Activated CD8-positive, alpha-beta memory T cell treated with anti-CD3 and anti-CD28 coated beads for 24 hours (primary cell): ENCODE data around the gene BDNF.

Source experiments
- DNase-seq: peaks from one replicate; pipeline ENCODE4 v3.0.0-alpha.2; 2020

The BDNF gene

DNA sequence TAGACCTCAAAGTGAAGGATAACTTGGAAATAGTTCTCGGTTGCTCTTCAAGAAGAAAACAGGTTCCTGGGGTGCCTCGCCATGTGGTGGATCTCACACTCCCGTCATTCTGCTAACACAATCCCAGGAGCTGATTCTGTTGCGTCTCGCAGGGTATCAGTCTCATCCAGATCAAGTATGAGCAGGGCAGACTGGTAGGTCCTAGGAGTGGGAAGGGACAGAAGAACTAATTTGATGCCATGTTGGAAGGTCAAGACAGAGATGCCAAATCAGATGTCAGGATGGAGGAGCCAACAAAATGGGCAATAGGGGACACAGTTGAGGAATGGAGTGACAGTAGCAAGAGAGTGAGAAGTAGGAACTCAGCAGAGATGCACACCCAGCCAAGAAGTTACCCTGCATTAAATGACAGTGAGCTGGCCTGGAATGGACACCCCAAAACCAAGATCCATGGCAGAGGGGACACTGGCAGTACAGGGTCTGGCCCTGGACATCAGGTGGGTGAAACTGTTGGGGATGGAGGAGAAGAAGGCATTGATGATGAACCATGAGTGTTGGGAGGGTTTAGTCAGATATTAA is 76.2 kb downstream of the BDNF start:
- DNase-seq: no peak

DNA sequence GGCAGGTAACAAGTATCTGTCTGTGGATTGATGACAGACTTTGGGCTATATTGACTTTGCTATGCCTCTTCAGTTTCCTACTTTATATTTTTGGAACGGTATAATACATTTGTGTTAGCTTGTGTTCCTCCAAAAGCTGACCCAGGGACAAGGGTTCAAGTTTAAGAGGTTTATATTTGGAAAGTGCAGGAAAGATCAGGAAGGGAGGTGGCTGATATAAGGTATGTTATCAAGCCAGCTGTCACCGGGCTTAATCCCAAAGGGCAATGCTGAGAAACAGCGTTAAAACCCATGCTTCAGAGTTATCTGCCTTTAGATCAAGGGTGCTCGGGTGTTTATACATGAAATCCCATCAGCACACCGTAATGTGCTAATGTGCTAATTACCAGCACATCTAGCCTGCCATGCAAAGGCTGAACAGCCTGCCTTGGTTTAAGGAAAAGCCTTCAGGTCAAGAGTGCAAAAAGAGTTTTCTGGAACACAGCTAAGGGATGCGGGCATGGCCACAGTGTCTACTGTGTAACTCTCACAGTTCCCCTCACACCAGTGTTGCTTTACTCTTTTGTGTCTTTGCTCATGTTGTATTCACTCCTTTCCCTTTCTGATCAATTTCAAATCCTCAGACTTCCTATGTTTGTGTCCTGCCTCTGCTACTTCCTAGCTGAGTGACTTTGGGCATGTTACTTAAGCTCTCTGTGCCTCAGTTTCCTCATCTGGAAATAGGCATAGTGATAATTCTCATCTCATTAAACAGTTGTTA is 77.5 kb downstream of the BDNF start:
- DNase-seq: no peak

GRCh38 chr11:27621405-27622161 is 78.7 kb downstream of the BDNF start:
- DNase-seq: no peak

- no peak for DNase-seq
Measured at GRCh38 chr11:27619763-27620335, 80.4 kb downstream of the BDNF start.

GRCh38 chr11:27619039-27619574 is 81.1 kb downstream of the BDNF start:
- DNase-seq: no peak

DNA sequence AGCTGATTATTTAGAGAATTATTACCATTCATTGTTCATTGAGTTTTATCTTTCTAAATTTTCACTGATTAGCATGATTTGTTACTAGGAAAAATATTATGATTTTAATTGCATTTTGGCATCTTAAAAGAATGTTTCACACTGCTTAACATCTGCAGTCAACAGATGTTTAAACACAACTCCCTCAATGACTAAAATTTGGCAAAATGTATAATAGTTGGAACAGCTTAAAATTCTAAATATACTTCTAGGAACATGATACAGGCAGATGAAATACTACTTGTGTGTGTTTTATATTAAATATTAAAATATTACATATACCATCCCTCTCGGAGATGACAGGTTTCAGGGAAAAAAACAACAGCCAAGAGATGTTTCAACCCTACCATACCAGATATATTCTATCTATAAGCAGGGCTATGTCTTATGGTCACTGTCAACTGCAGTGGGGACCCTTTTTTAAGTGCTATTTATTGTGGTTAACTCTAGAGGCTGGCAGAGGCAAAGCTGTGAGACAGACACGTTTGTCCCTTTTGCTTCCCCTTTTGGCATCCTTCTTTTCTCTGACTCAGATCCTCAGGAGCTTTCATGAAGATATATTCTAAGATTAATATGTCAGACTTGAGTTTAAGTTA is 81.9 kb downstream of the BDNF start:
- DNase-seq: no peak

GRCh38 chr11:27616711-27617110 is 83.5 kb downstream of the BDNF start:
- no peak for DNase-seq

- no peak for DNase-seq
Measured at GRCh38 chr11:27615833-27616232, 84.4 kb downstream of the BDNF start.

- no peak for DNase-seq
Measured at GRCh38 chr11:27614092-27614491, 86.2 kb downstream of the BDNF start.

- DNase-seq: no peak
Measured at GRCh38 chr11:27612932-27613880, 87.0 kb downstream of the BDNF start.

GRCh38 chr11:27611947-27612455 is 88.3 kb downstream of the BDNF start:
- DNase-seq: no peak

- no peak for DNase-seq
Measured at GRCh38 chr11:27611390-27611789, 88.9 kb downstream of the BDNF start.

DNA sequence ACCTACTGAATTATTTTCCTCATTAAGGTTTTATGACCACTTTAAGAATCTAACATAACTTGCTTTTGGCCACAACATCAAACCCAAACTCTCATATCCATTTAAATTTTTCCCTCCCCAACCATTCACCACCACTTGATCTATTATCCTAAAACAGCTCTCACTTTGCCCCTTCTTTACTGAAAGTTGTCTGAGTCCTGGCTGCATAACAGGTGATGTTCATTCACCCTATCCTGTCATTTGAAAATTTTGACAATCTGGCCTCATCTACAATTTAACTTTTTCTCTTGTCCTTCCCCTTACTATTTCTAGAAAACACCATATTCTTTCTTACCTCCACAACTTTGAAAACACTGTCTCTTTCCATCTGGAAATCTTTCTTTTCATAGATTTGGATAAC is 89.3 kb downstream of the BDNF start:
- no peak for DNase-seq

DNA sequence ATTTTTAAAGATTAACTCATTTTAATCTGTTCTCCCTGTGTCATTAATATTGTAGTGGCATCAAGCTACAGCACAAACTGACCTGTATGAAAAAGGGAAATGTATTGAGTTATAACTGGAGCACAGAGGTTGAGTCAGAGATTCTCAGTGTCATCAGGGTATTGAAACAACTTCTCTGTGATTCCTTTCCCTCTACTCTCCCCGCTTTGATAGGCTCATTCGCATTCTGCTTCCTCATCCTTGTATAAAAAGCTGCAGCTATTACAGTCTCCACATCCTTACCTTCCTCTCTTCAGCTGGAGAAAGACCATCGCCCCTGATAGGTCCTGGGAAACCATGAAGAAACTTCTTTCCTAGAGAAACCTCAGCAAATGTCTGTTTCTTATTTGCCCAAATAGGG is 90.0 kb downstream of the BDNF start:
- no peak for DNase-seq

DNA sequence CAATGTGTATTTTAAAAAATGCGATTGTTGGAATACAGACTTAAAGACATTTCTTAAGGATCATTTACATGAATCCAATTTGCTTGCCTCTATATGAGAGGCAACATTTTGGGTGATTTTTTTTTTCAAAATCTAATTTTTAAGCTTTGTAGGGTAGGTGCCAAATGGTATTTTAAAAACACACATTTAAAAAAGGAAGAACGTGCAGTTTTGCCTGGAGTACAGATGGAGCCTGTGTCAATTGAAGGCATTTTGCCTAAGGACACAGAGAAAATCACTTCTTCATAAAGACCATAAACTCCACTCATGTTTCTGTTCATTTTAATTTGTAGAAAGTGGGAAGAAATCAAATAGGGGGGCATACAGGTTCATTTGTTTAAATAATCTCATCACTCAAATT is 91.3 kb downstream of the BDNF start:
- DNase-seq: no peak

DNA sequence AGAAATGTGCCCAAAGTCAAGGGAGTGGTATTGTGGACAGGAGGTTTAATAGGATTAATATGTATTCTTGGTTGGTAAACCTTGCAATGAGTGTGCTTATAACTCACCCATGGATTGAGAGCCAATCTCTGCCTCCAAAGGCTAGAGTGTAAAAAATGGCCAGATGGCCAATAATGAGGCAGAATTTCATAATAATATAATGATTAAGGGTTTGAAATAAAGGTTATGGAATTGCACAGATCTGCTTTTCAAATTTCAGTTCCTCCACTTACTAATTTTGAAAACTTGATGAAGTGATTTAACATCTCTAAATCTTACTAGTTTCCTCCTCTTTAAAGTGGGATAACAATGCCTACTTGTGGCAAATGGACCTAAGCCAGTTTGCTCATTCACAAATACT is 94.8 kb downstream of the BDNF start:
- no peak for DNase-seq
